NCI-H1436 (cell line): Measurements from ENCODE around the gene PRPF8.

Source experiments
- DNase-seq: peaks from one replicate; lab custom pipeline; 2025; lab: John Stamatoyannopoulos, UW

Gene PRPF8

GRCh38 chr17:1644493-1645206, 40.0 kb downstream of the PRPF8 start:
- DNase-seq, result no peak

- no peak for DNase-seq
These were observed 40.6 kb downstream of the PRPF8 start for GRCh38 chr17:1643999-1644492.

GRCh38 chr17:1643293-1643998, 41.2 kb downstream of the PRPF8 start:
- peak; percentile 64 for DNase-seq

DNA sequence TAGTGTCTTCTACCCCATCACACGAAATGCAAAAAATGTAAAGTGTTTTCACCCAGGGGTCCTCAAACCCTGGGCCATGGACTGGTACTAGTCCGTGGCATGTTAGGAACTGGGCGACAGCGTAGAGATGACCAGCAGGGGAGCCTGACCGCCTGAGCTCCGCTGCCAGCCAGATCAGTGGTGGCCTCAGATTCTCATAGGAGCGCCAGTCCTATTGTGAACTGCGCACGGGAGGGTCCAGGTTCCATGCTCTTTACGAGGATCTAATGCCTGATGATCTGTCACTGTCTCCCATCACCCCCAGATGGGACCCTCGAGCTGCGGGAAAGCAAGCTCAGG, 43.6 kb downstream of the PRPF8 start:
- no peak for DNase-seq

DNA sequence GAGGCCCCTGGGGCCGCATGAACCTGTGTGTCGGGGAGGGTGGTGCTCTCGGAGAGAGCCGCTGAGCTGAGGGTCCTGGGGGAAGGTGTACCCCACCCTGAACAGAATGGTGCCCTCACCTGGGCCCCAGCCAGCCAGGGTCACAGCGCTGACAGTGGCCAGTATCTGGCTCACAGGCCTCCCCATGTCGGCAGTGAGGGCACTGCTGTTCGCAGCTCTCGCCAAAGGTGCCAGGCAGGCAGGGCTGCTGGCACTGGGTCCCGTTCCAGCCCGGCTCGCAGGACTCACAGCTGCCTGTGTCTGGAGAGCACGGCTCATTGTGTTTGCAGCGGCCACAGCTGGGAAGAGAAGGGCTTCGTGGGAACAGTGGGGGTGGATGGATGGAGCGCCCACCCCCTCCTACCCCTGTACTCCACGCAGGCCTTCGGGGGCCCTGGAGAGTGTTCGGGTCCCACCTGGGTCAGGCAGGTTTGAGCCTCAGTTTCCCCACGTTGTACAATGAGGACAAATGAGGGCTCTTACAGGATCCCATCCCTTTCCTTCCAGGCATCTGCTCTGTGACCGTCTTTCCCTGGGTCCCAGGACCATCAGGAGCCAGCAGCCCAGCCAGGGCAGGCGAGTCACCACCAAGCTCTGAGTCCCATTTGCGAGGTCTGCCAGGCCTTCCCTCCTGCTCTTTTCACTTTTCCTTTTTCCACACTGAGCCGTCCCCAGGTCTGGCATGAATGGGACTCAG, 44.2 kb downstream of the PRPF8 start:
- DNase-seq, result no peak

GRCh38 chr17:1639549-1640180, 45.0 kb downstream of the PRPF8 start:
- peak; percentile 54 for DNase-seq

- no peak for DNase-seq
These were observed 45.9 kb downstream of the PRPF8 start for GRCh38 chr17:1638624-1639300.

DNA sequence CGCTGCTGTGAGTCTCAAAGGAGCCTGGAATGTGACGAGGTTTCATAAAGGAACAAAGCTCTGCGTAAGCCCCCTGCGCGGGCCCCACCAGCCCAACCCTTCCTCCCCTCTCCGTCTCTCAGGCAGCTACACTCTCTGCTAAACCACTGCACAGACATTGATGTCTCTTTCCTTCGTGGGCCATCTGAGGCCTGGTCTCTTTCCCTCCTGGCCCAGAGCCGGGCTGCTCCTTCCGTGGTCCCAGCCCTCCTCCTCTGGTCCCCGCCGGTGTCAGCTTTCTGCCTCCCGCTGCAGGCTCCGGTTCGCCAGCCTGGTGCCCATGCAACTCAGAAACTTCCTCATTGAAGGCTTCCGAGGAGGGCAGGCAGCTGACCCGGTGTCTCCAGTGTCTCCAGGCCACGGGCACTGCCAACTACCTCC, 46.5 kb downstream of the PRPF8 start:
- DNase-seq, result no peak

DNA sequence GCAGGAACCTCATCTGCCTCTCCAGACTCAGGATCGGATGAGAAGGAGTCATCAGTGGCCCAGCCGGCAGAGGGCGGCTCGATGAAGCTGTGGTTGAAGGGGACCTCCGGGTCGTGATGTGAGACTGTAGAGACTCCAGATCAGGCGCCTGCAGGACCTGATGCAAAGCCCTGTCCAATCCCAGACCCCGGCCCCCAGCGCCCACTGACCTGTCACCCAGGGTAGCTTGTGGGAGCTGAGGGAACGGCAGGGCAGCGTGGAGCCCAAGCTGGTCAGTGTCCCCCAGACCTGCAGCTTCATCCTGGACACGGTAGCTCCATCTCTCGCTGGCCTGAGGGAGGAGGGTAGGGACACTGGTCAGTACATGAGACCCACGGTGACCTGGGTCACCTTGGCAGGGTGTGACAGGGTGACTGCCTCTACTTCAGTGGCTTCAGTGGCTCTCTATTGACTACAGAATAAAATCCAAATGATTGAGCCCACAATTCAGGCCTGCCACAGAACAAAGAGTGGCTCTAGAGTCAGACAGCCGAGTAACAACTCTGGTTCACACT, 47.9 kb downstream of the PRPF8 start:
- no peak for DNase-seq

DNA sequence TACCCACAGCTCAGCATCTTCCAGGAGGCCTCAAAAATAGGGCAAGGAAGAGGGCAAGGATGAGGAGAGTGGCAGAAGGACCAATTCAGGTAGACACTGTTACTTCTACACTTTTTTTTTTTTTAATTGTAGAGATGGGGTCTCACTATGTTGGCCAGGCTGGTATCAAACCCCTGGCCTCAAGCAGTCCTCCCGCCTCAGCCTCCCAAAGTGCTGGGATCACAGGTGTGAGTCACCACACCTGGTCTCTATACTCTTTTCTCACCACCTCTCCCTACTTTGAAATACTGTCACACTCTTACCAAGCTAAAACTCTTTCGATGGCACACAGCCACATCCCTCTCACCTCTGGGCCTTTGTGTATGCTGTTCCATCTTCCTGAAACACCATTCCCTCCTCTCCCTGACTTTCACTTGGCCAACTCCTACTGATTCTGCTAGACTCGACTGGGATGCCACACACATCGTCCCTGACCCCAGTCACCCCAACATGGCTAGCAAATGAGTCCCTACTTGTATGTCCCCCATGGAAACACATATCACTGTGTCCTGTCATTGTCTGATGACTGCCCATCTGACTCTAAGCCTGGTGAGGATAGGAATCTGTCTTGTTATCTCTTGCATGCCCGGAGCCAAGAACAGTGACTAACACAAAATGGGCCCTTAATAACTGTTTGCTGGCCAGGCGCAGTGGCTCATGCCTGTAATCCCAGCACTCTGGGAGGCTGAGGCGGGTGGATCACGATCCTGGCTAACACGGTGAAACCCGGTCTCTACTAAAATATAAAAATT, 48.8 kb downstream of the PRPF8 start:
- no peak for DNase-seq

GRCh38 chr17:1634841-1635650, 49.6 kb downstream of the PRPF8 start:
- DNase-seq, result no peak

- no peak for DNase-seq
These were observed 54.0 kb downstream of the PRPF8 start for GRCh38 chr17:1630662-1631061.

GRCh38 chr17:1629504-1630310, 55.0 kb downstream of the PRPF8 start:
- DNase-seq, result peak; percentile 56

- peak; percentile 91 for DNase-seq
These were observed 55.7 kb downstream of the PRPF8 start for GRCh38 chr17:1628856-1629503.

GRCh38 chr17:1627982-1628855, 56.4 kb downstream of the PRPF8 start, which contains the start of gene SLC43A2:
SLC43A2 (minus strand) TSS chr17:1628834; CDS start chr17:1627874, 960 bp downstream.
- peak; percentile 72 for DNase-seq

DNA sequence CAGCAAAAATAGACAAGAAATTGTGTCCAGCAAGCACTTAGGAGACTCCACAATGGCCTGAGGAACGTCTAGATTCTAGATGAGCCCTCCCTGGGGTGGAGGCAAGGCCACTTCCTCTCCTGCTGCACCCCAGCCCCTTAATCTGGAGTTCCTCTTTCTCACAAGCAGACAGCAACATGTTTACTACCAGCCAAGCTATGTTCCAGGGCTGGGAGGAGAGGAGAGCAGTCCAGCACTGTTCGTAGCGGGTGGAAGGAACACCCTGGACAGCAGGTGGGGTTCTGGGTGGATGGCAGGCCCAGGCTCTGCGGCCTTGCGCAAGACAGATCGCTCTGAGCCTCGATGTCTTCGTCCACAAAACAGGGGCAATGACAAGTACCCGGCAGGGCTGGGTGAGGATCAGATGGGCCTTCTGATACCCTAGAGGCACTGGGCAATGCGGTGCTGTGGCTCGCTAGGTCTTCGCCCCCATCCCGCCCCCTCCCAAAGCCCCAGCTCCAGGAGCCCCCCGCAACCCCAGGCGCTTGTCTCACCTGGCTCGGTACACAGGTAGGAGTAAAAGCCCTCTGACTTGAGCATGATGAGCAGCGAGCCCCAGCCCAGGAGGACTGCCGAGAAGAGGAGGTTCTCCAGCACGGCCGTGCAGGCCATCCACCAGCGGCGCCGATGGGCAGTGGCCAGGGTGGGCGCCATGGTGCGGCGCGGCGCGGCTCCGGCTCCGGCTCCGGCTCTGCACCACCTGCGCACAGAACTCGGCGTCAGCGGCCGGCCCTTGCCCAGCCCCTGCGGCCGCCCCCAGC, 57.3 kb downstream of the PRPF8 start:
- no peak for DNase-seq
